Endothelial cell of umbilical vein (primary cell): ENCODE measurements around the gene NRG3. TPM values are rescaled to one million over a fixed set of nuclear protein-coding genes. Genes with fewer than 3 reads are reported as not detected.

ENCODE experiments used
- BruUV-seq: library from RNA; stranded (reverse); fragments of 400-500 nt; replicated peaks from 2 replicates; lab custom pipeline; 2021; lab: Mats Ljungman, UMichigan
- CTCF ChIA-PET: fragments of 300-600, 350-600 bp; sonication (Branson Sonifier 250); formaldehyde crosslinking; loops from one replicate; lab custom pipeline; 2021; ENCODE audit warnings: antibody characterized with exemption, inconsistent platforms; lab: Charles Lee
- POLR2A ChIA-PET: fragments of 300-600, 350-600 bp; sonication (Branson Sonifier 250); formaldehyde crosslinking; loops from one replicate; lab custom pipeline; 2021; ENCODE audit warnings: antibody characterized with exemption, inconsistent platforms; lab: Charles Lee
- DNase-seq: peaks from one replicate; pipeline ENCODE4 v3.0.0-alpha.2; 2011; ENCODE audit warnings: low read depth, low spot score
- FAIRE-seq: peaks from 2 replicates; lab custom pipeline; 2011; peaks lifted over from hg19 to GRCh38; lab: Jason Lieb, UNC
- H2AFZ ChIP-seq: 2 replicates; pipeline ENCODE4 v1.6.0; 2012; ENCODE audit warnings: low read depth, low read length, control low read depth, inconsistent platforms
- H3K27ac ChIP-seq: 2 replicates; pipeline ENCODE4 v1.5.1; 2011; ENCODE audit warnings: low read depth, mild to moderate bottlenecking, control low read depth, low read length, moderate library complexity; ENCODE audit not compliant: insufficient read depth
- H3K27me3 ChIP-seq, 2 experiments: 2 replicates each; pipeline versions ENCODE4 v1.6.0 to v1.6.1; 2011; ENCODE audit warnings: low read length in 2 of 2, mixed read lengths in 1 of 2; ENCODE audit not compliant: control insufficient read depth in 2 of 2, insufficient read depth in 2 of 2
- H3K36me3 ChIP-seq, 2 experiments: 2 replicates in 1 of 2; 3 replicates in 1 of 2; pipeline ENCODE4 v1.5.1; 2011; ENCODE audit warnings: low read length in 2 of 2, mild to moderate bottlenecking in 1 of 2, moderate library complexity in 1 of 2; ENCODE audit not compliant: control insufficient read depth in 2 of 2, insufficient read depth in 2 of 2; ENCODE audit errors: extremely low read depth in 1 of 2
- H3K4me1 ChIP-seq: 3 replicates; pipeline ENCODE4 v1.5.1; 2011; ENCODE audit warnings: mild to moderate bottlenecking, low read length; ENCODE audit not compliant: control insufficient read depth, insufficient read depth; ENCODE audit errors: extremely low read depth
- H3K4me2 ChIP-seq: 2 replicates; pipeline ENCODE4 v1.6.1; 2011; ENCODE audit warnings: low read length, control low read depth, mixed read lengths; ENCODE audit not compliant: insufficient read depth
- H3K4me3 ChIP-seq, 3 experiments: fragments of 200-600 bp in 1 of 3; sonication (generic), shearing (Covaris generic) in 1 of 3; replicated peaks in 1 of 3; 2 replicates each; pipeline ENCODE4 v1.5.1; 2011 to 2016; ENCODE audit warnings: control low read depth in 3 of 3, low read length in 3 of 3, mild to moderate bottlenecking in 2 of 3, inconsistent platforms in 1 of 3, low read depth in 1 of 3, moderate library complexity in 1 of 3; ENCODE audit not compliant: insufficient read depth in 1 of 3
- H3K79me2 ChIP-seq: 2 replicates; pipeline ENCODE4 v1.6.0; 2012; ENCODE audit warnings: low read length, inconsistent platforms; ENCODE audit not compliant: control insufficient read depth, insufficient read depth
- H3K9ac ChIP-seq: replicated peaks from 2 replicates; pipeline ENCODE3; 2011; ENCODE audit warnings: low read length, control low read depth; ENCODE audit not compliant: insufficient read depth; ENCODE audit errors: extremely low read depth
- H3K9me1 ChIP-seq: replicated peaks from 3 replicates; pipeline ENCODE4 v1.6.0; 2011; ENCODE audit warnings: mild to moderate bottlenecking, low read length; ENCODE audit not compliant: control insufficient read depth, insufficient read depth; ENCODE audit errors: extremely low read depth
- H3K9me3 ChIP-seq: replicated peaks from 2 replicates; pipeline ENCODE4 v1.5.1; 2012; ENCODE audit warnings: low read length, inconsistent platforms; ENCODE audit not compliant: control insufficient read depth, insufficient read depth
- H4K20me1 ChIP-seq: replicated peaks from 2 replicates; pipeline ENCODE3; 2011; ENCODE audit warnings: mild to moderate bottlenecking, low read length; ENCODE audit not compliant: control insufficient read depth, insufficient read depth; ENCODE audit errors: extremely low read depth
- CTCF ChIP-seq, 2 donors: IDR thresholded peaks; 1 replicate in 1 of 2; 2 replicates in 1 of 2; pipeline ENCODE4 v1.5.1; 2011; ENCODE audit warnings: low read length in 2 of 2, mild to moderate bottlenecking in 2 of 2, moderate library complexity in 2 of 2, control low read depth in 1 of 2, inconsistent platforms in 1 of 2, low read depth in 1 of 2; ENCODE audit not compliant: insufficient read depth in 1 of 2; ENCODE audit errors: extremely low read depth in 1 of 2
- EZH2 ChIP-seq: IDR thresholded peaks from 2 replicates; pipeline ENCODE4 v1.6.1; 2012; ENCODE audit warnings: borderline replicate concordance, low read depth, mild to moderate bottlenecking, moderate library complexity, low read length, inconsistent platforms; ENCODE audit not compliant: severe bottlenecking
- FOS ChIP-seq: IDR thresholded peaks from 2 replicates; pipeline ENCODE4 v1.6.1; 2011; ENCODE audit warnings: mild to moderate bottlenecking, low read length, moderate library complexity, borderline replicate concordance; ENCODE audit not compliant: insufficient read depth
- GATA2 ChIP-seq: IDR thresholded peaks from 2 replicates; pipeline ENCODE4 v1.7.0; 2011; ENCODE audit warnings: low read depth, mild to moderate bottlenecking, moderate library complexity, mixed read lengths, low read length; ENCODE audit not compliant: insufficient read length, insufficient read depth
- JUN ChIP-seq: IDR thresholded peaks from 2 replicates; pipeline ENCODE4 v1.6.1; 2011; ENCODE audit warnings: borderline replicate concordance, low read depth; ENCODE audit not compliant: insufficient read length, insufficient read depth
- MAX ChIP-seq: IDR thresholded peaks from 2 replicates; pipeline ENCODE4 v1.6.1; 2011; ENCODE audit not compliant: insufficient read depth, insufficient read length
- MYC ChIP-seq: IDR thresholded peaks from one replicate; pipeline ENCODE4 v1.6.1; 2011; ENCODE audit warnings: mild to moderate bottlenecking, low read depth, low read length
- POLR2A ChIP-seq: IDR thresholded peaks from 2 replicates; pipeline ENCODE4 v1.6.1; 2012; ENCODE audit warnings: low read depth, mild to moderate bottlenecking, control low read depth, low read length
- POLR2AphosphoS5 ChIP-seq: IDR thresholded peaks from 2 replicates; pipeline ENCODE4 v1.6.1; 2012; ENCODE audit warnings: low read depth, mild to moderate bottlenecking, control low read depth, low read length, moderate library complexity; ENCODE audit not compliant: insufficient read depth
- dilution Hi-C: fragments of 300-500 bp; cut with MboI; formaldehyde crosslinking; loops from one replicate; pipeline ENCODE4 v1.15.0; 2019; ENCODE audit warnings: low sequenced_read_pairs; ENCODE audit not compliant: extremely low pct_ligation_motif_present
- intact Hi-C: fragments of 100-400 bp; cut with micrococcal nuclease; formaldehyde crosslinking; loops from one replicate; pipeline ENCODE4 v1.10.0; 2022
- polyA plus RNA-seq, 4 experiments: library from polyadenylated mRNA; depleted of rRNA in 3 of 4; stranded (reverse) in 3 of 4; unstranded in 1 of 4; fragments of >200 nt; gene quantifications; 2 replicates each; pipeline versions ENCODE4 v1.2.1 to v1.2.3, GENCODE V29; 2011 to 2012; ENCODE audit warnings: missing spikeins in 1 of 4
- total RNA-seq: library from RNA; stranded (reverse); gene quantifications from 2 replicates; pipeline ENCODE4 v1.2.3, GENCODE V29; 2021

NRG3 gene
- total and polyA plus RNA-seq, 2 donors (not counting 3 experiments of a cell fraction or from before 2014, with no cell fraction given), result 1.9 to 3.9 TPM

- no peak overlapping the region for H3K4me2 ChIP-seq
- H3K27me3 ChIP-seq, result no peaks in the 10 kb centered on the region
- POLR2A ChIA-PET, result no interaction called here
- DNase-seq (no peak), FAIRE-seq (no peak)
- H3K4me1 ChIP-seq, result peaks cover 6% of the 10 kb centered on the region
- TF ChIP-seq MYC, result no peak
- TF ChIP-seq EZH2, result no peak
- TF ChIP-seq GATA2, result no peak
- TF ChIP-seq MAX, result no peak
- TF ChIP-seq POLR2AphosphoS5, result no peak
- no peak for TF ChIP-seq FOS
- no peak for TF ChIP-seq POLR2A
- TF ChIP-seq JUN, result no peak
- no peak for TF ChIP-seq CTCF (IDR thresholded peaks at IDR 0.05; ENCODE audit: extremely low read depth in 1 of 2, insufficient read depth in 1 of 2, low read depth in 1 of 2, low read length in 2 of 2)
- H3K79me2 ChIP-seq, result no peaks in the 10 kb centered on the region
- H3K36me3 ChIP-seq, result no peaks in the 10 kb centered on the region
- no peaks in the 10 kb centered on the region for H3K9me1 ChIP-seq
- H4K20me1 ChIP-seq, result no peaks in the 10 kb centered on the region
- H3K9me3 ChIP-seq, result no peaks in the 10 kb centered on the region
- H3K27ac ChIP-seq, result no peak overlapping the region
- BruUV-seq, result no TSS peak
- intact Hi-C loops (no loop called here), dilution Hi-C loops (no loop called here)
- H3K4me3 ChIP-seq, result no peak overlapping the region
- no peak overlapping the region for H3K9ac ChIP-seq
- CTCF ChIA-PET, result no interaction called here
- no peak overlapping the region for H2AFZ ChIP-seq
These were observed 74.3 kb downstream of the NRG3 start for GRCh38 chr10:81949283-81949682.
